WERI-Rb-1 (cell line): ENCODE measurements around the gene C15orf62.
A peak's percentile ranks its signal among the peaks of the same experiment; 100 is the strongest.

Source experiments
- DNase-seq: peaks from one replicate; pipeline ENCODE4 v3.0.0-alpha.2; 2020
- H3K27ac ChIP-seq: fragments of 250-450 bp; sonication (Bioruptor Pico); 2 replicates; pipeline ENCODE4 v1.5.1; 2020; ENCODE audit warnings: mild to moderate bottlenecking, moderate library complexity
- H3K27me3 ChIP-seq: fragments of 250-450 bp; sonication (Bioruptor Pico); 2 replicates; pipeline ENCODE4 v1.5.1; 2021; ENCODE audit warnings: mild to moderate bottlenecking, low read depth, moderate library complexity; ENCODE audit not compliant: insufficient read depth, severe bottlenecking
- H3K36me3 ChIP-seq: fragments of 250-450 bp; sonication (Bioruptor Pico); 2 replicates; pipeline ENCODE4 v1.5.1; 2020; ENCODE audit warnings: mild to moderate bottlenecking, moderate library complexity
- H3K4me3 ChIP-seq: 2 replicates; pipeline ENCODE4 v1.5.1; 2011; ENCODE audit warnings: low read depth, mild to moderate bottlenecking, control low read depth, low read length
- H3K9me3 ChIP-seq: fragments of 250-450 bp; sonication (Bioruptor Pico); 2 replicates; pipeline ENCODE4 v1.5.1; 2021; ENCODE audit warnings: mild to moderate bottlenecking, moderate library complexity; ENCODE audit not compliant: severe bottlenecking
- CTCF ChIP-seq: IDR thresholded peaks from 2 replicates; pipeline ENCODE4 v1.5.1; 2011; ENCODE audit warnings: low read depth, mild to moderate bottlenecking, control low read depth, inconsistent platforms, low read length

Gene C15orf62

GRCh38 chr15:40756938-40757337 is 12.8 kb upstream of the C15orf62 start:
- no peak for TF ChIP-seq CTCF
- H3K4me3 ChIP-seq = no peak overlapping the region
- no peaks in the 10 kb centered on the region for H3K9me3 ChIP-seq
- H3K36me3 ChIP-seq = peaks cover 14% of the 10 kb centered on the region
- H3K27ac ChIP-seq = peak overlapping the region; percentile 30
- no peak for DNase-seq
- H3K27me3 ChIP-seq = no peaks in the 10 kb centered on the region

- H3K4me3 ChIP-seq = no peak overlapping the region
- no peaks in the 10 kb centered on the region for H3K9me3 ChIP-seq
- no peaks in the 10 kb centered on the region for H3K27me3 ChIP-seq
- no peak for DNase-seq
- no peak overlapping the region for H3K27ac ChIP-seq
- TF ChIP-seq CTCF = no peak
- H3K36me3 ChIP-seq = no peaks in the 10 kb centered on the region; the same call in 1 of the 2 replicates
These were observed 9.8 kb upstream of the C15orf62 start for GRCh38 chr15:40759961-40760360.

GRCh38 chr15:40762919-40763800 is 6.6 kb upstream of the C15orf62 start:
- no peak for TF ChIP-seq CTCF
- Histone ChIP-seq H3K4me3 (peak overlapping the region; percentile 68), H3K9me3 (no peaks in the 10 kb centered on the region), H3K36me3 (peaks cover 15% of the 10 kb centered on the region), H3K27ac (peak overlapping the region; percentile 87), H3K27me3 (no peaks in the 10 kb centered on the region)
- DNase-seq = peak; percentile 71

- Histone ChIP-seq H3K27ac (peak within 1 kb of the TSS; percentile 87), H3K4me3 (peak within 1 kb of the TSS; percentile 68), H3K36me3 (peaks cover 15% of the 10 kb centered on the region), H3K9me3 (no peaks in the 10 kb centered on the region), H3K27me3 (no peaks in the 10 kb centered on the region)
- peak; percentile 87 for DNase-seq
- peak; percentile 55 for TF ChIP-seq CTCF
These were observed 5.8 kb upstream of the C15orf62 start, which contains the start of gene GCHFR for GRCh38 chr15:40763801-40764628. Gene GCHFR, plus strand, starts transcription at chr15:40764068. Its CDS starts 113 bp downstream, at chr15:40764181.

DNA sequence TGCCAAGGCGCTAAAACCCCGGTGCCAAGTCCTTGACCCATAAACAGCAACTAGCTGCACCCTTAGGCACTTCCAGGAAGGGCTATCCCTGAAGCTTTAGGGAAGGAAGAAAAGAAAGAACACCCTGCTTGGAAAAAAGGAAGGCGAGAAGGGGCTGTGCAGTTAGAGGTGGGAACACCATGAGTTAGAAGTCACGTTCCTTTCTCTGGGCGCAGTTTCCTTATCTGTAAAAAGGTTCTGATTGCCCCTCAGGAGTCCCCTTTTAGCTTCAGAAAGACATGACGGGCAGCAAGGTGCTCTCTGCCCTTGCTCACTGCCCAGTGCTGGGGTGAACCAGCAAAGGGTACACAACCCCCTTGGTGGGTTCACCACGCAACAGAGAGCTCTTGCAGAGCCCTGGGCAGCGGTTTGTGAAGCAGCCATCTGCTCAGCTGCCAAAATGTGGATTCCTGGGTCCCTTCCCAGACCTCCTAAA is 5.1 kb upstream of the C15orf62 start:
- TF ChIP-seq CTCF = no peak
- Histone ChIP-seq H3K4me3 (peak overlapping the region; percentile 68), H3K9me3 (no peaks in the 10 kb centered on the region), H3K27ac (peak overlapping the region; percentile 87), H3K36me3 (peaks cover 15% of the 10 kb centered on the region), H3K27me3 (no peaks in the 10 kb centered on the region)
- DNase-seq = no peak
